GM12874 (cell line): ENCODE data around the gene TBC1D4.

Experiments used
- CTCF ChIP-seq: IDR thresholded peaks from 2 replicates; pipeline ENCODE4 v1.5.1; 2011; ENCODE audit warnings: low read depth, mild to moderate bottlenecking, control low read depth, low read length, moderate library complexity; ENCODE audit not compliant: insufficient read depth

TBC1D4 gene

GRCh38 chr13:75393839-75394520 lies 88.0 kb downstream of the TBC1D4 start:
- no peak for TF ChIP-seq CTCF

GRCh38 chr13:75391432-75392100 lies 90.4 kb downstream of the TBC1D4 start:
- TF ChIP-seq CTCF: no peak

- no peak for TF ChIP-seq CTCF
These were observed 91.7 kb downstream of the TBC1D4 start for GRCh38 chr13:75390229-75390628.

- TF ChIP-seq CTCF: no peak
These were observed 96.3 kb downstream of the TBC1D4 start for GRCh38 chr13:75385708-75386083.

GRCh38 chr13:75384879-75385707 lies 96.9 kb downstream of the TBC1D4 start:
- TF ChIP-seq CTCF: no peak

GRCh38 chr13:75383064-75383715 lies 98.8 kb downstream of the TBC1D4 start:
- TF ChIP-seq CTCF: no peak

GRCh38 chr13:75378301-75378700 lies 103.7 kb downstream of the TBC1D4 start:
- no peak for TF ChIP-seq CTCF
